COR-L47 (cell line): Measurements from ENCODE around the gene CLIP4.
A peak's percentile ranks its signal among the peaks of the same experiment; 100 is the strongest.

Experiments
- DNase-seq: peaks from one replicate; lab custom pipeline; 2025; lab: John Stamatoyannopoulos, UW

The CLIP4 gene

GRCh38 chr2:29220506-29221270 lies 105.5 kb downstream of the CLIP4 start:
- DNase-seq = no peak

DNA sequence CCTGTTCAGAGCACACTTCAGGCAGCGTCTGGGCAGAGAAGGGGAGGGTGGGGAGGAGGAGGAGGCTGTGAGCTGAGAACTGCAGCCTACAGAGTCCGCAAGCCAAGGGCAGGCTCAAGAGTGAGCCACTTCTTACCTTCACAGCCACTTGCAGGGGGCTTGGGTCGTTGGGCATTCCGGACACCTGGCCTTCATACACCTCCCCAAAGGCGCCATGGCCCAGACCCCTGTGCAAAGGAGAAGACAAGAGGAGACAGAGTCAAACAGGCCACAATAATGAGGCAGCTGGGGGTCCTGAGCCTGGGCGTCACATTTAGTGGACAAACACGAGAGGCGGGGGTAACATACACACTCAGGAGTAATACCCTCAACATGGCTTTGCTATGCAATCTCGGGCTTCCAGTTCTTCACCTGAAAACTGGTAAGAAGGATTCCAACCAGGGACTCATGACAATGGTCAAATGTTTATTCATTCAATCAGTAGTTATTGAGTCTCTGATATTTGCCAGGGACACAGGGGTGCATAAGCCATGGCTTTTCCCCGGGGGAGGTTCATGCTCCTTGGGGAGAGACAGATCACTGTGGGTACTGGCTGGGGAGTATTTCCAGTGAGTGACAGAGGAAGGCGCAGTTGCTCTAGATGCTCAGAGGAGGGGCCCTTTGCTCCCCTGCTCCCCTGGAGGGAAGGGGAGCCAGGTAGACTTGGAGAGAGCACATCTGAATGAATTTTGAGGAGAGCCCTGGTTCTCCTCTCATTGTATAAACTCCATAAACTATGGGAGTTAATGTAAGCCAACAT lies 107.4 kb downstream of the CLIP4 start:
- no peak for DNase-seq

- no peak for DNase-seq
Observed at GRCh38 chr2:29223257-29223656, 108.0 kb downstream of the CLIP4 start.

- peak; percentile 19 for DNase-seq
Observed at GRCh38 chr2:29223851-29224692, 108.9 kb downstream of the CLIP4 start.

DNA sequence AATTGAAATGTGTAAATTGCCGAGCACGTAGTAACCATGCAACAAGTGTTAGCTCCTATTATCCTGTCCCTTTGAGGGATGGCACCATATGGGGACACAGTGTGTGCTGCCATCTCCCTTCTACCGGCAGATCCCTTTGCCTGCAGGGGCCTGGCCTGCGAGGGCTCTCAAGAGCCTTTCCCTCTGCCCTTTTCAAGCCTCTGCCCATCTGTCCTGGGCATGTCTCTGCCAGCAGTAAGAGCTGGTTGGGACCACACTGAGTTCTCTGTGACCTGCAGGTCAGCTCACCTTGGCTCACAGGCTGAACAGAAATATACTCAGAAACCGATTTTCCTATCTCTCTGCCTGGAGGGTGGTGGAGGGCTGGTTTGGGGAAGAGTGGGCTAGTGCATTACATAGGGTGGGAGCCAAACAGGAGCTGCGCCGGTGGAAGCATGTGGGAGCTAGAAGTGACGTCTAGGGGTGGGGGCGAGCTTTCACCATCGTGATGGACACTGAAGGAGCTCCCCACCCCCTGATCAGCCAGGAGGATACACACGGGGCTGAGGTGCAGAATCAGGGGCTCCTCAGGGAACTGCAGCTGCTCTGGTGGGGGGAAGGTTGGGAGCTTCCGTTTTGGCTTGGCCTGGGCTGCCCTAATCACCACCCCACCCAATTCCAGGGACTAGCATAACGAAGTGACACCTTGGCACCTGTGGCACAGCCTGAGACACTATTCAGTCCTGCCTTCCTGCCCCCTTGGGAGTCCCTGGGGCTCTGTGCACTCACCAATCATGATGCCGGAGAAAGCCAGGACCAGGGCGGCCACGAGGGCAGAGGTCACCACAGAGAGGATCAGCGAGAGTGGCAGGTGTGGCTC lies 109.7 kb downstream of the CLIP4 start:
- no peak for DNase-seq

DNA sequence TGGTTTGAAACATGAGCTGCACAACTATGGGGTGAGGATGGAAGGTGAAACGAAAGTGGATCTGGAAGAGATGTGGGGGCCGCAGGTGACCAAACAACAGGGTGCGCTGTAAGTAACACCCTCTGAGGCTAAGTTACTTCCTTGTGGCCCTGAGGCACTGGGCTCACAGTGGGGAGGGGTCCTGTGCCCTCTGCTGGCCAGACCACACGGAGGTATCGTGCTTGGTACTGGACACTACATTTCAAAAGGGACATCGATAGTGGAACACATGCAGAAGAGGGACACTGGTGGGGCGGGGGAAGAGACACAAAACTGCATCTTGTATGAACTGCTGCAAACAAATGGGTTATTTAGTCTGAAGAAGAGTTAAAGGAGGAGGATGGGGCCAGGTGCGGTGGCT lies 110.6 kb downstream of the CLIP4 start:
- no peak for DNase-seq

- DNase-seq = no peak
Observed at GRCh38 chr2:29226375-29226774, 111.2 kb downstream of the CLIP4 start.

GRCh38 chr2:29226808-29227207 lies 111.6 kb downstream of the CLIP4 start:
- no peak for DNase-seq

- DNase-seq = no peak
Observed at GRCh38 chr2:29227935-29228675, 112.9 kb downstream of the CLIP4 start.

GRCh38 chr2:29228947-29229346 lies 113.7 kb downstream of the CLIP4 start:
- no peak for DNase-seq

DNA sequence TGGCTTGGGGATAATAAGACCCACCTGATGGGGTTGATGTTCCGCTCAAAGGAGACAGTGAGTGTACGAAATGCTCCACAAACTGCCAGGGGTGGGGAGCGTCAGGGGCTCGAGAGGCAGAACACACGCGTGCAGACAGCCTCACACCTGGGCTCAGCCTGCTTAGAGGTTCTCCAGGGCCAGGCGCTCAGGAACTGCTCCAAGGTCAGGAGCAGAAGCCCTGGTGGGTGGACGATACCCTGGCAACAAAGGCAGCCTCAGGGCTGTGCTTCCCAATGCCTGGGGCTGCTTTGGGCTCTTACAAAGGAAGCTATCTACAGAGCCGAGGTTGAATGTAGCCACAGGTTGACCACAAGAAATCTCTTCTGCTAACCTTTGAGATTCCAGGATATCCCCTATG lies 114.4 kb downstream of the CLIP4 start:
- DNase-seq = no peak

- no peak for DNase-seq
Observed at GRCh38 chr2:29232041-29232440, 116.8 kb downstream of the CLIP4 start.

- no peak for DNase-seq
Observed at GRCh38 chr2:29233428-29233827, 118.2 kb downstream of the CLIP4 start.

DNA sequence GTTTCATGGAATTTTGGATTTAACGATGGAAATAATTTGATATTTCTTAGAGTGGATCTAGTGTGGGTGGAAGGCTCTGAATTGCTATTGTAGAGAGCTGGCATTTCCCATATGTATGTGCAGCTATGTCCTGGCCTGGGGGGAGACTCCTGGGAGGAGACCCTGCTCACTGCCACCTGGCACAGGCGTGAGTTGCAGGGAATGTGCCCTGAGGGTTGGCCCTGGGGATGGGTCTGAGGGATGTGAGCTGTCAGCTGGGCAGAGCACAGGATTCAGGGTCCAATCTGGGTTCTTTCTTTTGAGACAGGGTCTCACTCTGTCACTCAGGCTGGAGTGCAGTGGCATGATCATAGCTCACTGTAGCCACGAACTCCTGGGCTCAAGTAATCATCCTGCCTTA lies 120.2 kb downstream of the CLIP4 start:
- no peak for DNase-seq

DNA sequence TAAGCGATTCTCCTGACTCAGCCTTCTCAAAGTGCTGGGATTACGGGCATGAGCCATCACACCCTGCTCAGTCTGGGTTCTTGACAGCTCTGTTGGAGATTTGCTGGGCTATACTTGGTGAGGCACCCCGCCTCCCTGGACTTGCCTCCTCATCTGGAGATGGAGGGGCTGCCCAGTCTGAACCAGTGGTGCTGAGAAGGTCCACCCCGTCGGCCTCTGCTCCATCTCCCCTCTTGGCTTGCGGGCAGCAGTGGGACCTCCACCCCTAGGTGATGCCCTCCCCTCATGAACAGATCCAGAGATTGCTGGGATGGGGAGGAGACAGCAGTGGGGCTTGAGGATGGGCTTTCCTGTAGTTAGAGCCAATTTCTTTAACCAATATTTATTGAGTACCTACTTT lies 120.9 kb downstream of the CLIP4 start:
- no peak for DNase-seq

- peak; percentile 28 for DNase-seq
Observed at GRCh38 chr2:29238497-29238896, 123.3 kb downstream of the CLIP4 start.
